HG03354 (cell line): ENCODE results near the gene ZNF853.
"Not testable (repeated sequence)": the region's sequence is repeated elsewhere in the genome, so short reads cannot be mapped to it uniquely, and the experiment has no call there.

Source experiments
- ATAC-seq: cut with Tn5 transposase; IDR thresholded peaks from one replicate; pipeline ENCODE4 v1.9.1; 2021; ENCODE audit warnings: mild to moderate bottlenecking; ENCODE audit not compliant: unreplicated experiment, poor library complexity, severe bottlenecking

The ZNF853 gene

DNA sequence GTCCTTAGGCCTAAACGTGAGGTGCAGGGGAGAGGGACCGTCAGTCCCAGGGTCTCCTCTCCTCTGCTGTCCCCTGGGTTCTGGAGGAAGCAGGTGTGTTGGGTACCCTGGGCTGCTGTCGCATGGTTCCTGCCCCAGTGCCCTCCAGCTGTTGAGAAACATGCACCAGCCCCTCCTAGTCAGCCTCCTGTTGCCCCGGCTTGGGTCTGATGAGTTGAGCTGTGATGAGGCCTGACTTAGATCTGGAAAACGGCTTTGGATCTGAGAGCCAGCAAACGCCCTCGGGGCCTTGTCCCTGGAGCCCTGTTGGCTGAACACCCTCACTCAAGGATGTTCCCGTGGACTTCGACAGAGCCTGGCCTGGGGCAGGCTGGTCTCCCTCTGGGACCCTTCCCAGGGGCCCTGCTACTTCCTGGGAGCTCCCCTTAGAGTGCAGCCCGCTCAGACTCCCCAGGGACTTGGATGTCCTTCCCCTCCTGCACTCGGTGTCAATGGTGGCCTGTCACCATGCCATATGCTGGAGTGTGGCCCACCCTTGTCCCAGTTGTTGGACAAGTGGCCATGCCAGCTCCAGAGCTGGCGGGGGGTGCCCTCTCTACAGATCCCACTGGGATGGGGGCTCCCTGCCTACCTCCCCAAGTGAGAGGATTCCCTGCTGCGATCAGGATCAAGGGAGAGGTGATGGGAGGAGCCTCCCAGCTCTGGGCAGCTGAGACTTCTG is 34.0 kb downstream of the ZNF853 start:
- no peak for ATAC-seq

DNA sequence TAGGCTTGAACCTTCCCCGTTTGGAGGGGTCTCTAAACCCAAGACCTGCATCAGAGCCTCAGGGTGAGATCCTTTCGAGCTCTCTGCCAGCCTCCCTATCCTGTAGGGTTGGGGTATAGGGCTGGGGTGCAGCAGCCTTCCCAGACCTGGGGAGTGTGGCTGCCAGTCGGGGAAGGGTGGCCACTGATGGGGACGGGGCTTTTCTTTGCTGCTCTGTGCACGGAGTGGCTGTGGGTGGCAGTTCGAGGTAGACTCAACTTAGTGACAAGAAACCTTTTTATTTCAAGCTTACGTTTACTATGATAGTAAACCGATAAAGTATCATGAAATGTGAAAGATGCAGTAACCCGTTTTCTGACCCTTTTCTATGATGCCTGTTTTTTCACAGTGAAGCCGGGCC is 34.7 kb downstream of the ZNF853 start:
- no peak for ATAC-seq

DNA sequence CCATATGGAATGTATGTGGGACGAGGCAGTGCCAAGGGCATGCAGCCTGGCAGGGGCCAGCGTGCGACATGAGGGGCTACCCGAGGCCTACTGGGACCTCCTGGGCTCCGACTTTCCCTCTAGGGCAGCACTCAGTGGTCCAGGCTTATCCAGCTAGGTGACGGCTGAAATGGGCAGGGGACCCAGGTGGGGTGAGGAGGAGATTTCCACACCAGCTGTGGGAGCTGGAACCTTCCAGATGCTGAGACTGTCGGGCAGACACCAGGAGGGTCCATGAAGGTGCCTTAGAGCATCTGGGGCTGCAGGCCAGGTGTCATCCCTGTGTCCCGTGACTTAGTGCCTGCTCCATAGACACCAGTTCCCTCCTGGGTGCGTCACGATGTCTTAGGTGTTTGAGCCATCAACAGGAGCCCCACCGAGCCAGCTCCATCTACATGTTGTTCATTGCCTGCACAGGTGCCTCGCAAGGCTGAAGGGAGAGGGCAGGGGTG is 35.2 kb downstream of the ZNF853 start:
- no peak for ATAC-seq

DNA sequence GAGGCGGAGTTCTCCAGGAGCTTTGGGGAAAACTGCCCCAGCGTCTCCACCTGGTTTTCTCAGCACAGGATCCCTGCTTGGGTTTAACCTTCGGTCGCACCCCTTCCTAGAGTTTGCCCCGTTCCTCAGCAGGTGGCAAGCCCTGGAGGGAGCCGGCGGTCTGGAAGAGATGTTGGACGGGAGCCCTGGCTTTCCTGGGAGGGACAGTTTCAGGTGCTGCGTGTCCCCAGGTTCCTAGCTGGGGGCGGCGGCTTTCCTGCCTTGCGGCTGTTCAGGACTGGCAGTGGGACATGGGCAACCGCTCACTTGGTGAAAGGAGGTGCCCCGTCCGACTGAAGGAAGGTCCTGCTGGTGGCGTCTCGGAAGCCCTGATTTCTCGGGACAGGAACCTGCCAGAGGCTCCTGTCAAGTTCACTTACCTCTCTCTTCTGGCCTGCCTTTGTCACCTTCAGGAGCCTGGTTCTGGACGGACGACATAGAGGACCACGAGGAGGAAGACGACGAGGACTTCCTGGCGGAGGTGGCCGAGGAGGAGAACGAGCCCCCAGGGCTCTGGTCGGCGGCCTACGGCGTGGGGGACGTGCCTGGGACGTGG is 36.5 kb downstream of the ZNF853 start:
- no peak for ATAC-seq

DNA sequence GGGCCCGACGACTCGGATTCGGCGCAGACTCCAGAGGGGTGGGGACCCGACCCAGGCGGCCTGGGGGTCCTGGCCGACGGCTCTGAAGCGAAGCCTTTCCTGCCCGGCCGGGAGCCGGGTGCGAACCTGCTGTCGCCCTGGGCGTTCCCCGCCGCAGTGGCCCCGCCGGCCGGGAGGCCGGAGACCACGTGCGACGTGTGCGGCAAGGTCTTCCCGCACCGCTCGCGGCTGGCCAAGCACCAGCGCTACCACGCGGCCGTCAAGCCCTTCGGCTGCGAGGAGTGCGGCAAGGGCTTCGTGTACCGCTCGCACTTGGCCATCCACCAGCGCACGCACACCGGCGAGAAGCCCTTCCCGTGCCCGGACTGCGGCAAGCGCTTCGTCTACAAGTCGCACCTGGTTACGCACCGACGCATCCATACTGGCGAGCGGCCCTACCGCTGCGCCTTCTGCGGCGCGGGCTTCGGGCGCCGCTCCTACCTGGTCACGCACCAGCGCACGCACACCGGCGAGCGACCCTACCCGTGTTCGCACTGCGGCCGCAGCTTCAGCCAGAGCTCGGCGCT is 37.1 kb downstream of the ZNF853 start:
- no peak for ATAC-seq

DNA sequence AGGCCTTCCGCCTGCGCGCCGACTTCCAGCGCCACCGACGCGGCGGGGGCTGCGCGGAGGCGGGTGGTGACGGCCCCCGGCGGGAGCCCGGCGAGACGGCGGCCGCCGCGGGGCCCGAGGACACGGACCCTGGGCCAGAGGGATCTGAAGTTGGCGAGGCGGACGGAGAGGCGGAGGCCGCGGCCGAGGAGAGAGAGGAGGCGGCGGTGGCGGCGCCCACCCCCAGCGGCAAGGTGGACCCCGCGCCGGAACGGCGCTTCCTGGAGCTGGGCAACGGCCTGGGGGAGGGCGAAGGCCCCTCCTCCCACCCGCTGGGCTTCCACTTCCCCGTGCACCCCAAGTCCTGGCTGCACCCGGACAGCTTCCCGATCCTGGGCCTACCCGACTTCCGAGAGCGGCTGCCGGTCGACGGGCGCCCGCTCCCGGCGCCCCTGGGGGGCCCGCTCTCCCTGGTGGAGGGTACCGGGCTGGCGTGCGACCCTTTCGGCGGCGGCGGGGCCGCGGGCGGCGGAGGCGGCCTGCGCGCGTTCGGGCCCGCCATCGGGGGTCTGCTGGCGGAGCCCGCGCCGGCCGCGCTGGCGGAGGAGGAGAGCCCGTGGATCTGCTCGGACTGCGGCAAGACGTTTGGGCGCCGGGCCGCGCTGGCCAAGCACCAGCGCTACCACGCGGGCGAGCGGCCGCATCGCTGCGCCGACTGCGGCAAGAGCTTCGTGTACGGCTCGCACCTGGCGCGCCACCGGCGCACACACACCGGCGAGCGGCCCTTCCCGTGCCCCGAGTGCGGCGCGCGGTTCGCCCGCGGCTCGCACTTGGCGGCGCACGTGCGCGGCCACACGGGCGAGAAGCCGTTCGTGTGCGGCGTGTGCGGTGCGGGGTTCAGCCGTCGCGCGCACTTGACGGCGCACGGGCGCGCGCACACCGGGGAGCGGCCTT is 37.9 kb downstream of the ZNF853 start:
- no peak for ATAC-seq

DNA sequence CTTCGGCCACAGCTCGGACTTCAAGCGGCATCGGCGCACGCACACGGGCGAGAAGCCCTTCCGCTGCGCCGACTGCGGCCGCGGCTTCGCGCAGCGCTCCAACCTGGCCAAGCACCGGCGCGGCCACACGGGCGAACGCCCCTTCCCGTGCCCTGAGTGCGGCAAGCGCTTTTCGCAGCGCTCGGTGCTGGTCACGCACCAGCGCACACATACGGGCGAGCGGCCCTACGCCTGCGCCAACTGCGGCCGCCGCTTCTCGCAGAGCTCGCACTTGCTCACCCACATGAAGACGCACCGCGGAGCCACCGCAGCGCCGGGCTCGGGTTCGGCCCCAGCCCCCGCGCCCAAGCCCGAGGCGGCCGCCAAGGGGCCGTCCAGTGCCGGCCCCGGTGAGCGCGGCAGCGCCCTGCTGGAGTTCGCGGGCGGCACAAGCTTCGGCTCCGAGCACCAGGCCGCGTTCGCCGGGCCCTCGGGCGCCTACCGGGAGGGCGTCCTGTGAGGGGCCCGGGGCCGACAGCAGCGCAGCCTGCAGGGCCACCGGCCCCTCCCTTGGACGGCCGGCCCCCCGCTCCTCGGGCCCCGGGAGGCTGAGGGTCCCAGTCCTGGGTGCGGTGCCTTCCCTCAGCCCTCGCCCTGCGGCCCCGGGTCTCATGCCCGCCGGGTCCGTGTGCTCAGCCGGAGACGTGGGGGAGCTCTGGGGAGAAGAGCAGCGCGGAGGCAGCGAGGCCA is 38.9 kb downstream of the ZNF853 start:
- no peak for ATAC-seq

DNA sequence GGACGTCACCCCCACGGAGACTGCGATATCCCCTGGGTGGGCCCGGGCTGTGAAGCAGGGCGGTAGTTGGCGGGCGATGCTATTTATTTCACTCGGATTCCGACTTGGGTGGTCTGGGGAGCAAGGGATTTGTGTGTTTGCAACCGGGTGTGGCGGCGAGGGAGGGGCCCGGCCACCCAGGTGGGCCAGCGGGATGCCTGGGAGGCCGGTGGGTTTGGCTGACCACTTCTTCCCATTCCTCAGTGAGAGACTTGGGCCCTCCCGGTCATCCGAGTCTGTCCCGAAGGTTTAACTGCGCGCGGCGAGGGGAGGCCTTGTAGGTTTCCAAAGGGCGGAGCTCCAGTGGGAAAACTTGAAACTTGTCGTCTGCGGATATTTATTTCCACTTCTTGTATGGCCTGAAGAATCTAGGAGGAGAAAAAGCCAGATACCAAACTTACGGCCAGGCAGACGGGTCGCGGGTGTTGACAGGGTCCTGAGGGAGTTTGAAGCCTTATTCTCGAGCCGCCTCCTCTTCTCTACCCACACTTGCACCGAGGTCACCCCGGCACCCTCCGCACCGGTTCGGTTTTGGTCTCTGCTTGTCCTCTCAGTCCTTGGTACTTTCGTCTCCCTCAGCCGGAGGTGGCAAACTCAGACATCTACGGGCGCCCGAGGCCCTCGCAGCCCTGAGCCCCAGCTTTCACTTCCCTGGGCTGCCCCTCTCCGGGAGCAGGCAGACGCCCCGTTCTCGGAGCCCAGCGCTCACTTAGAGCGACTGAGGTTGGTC is 39.6 kb downstream of the ZNF853 start:
- no peak for ATAC-seq

DNA sequence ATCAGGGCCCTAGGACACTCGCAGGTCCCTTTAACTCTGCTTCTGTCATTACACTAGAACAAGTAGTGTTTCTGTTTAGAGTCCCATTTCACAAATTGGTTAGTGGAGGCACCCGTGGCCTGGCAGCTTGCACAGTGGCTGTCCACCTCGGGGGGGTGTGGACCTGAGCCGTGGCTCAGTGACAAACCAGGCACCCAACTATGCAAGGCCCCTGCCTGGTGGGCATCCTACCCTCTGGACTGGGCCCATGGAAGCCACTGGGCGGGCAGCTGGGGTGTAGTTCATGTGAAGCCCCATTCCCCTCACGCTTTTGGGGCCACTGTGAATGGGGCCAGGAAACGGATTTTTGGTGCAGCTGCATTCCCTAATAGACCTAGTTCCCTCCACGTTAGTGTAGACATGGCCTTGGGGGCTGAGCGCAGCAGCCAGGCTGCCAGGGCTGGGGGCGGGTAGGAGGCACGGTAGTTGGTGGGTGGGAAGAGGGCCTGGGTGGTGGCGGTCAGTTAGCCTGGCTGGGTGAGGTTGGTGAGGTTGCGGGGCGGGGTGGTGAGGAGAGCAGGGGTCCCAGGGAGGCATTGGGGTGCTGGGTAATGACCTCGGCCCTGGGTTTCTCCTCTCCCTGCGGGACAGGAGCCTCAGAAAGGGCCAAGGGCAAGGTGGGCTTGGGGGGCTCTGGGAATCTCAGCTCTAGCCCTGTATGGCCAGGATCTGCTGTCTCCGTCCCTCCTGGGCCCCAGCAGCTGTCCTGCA is 40.4 kb downstream of the ZNF853 start:
- no peak for ATAC-seq

DNA sequence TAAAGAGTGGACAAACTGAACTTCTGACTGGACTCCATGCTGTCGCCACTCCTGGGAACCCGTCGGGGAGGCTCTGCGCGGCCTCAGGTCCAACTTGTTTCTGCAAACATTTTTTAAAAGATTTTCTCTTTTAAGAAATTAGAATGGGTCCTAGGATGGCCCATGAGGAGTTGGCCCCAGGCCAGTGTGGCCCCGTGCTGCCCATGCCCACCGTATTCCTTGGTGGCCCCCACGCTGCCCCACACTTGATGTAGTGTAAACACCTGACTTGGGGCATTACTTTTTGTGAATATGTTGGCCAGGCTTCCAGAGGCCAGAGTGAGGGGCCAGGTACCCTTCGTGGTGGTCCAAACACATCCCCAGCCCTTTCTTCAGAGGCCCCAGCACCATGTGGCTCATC is 41.0 kb downstream of the ZNF853 start:
- no peak for ATAC-seq

DNA sequence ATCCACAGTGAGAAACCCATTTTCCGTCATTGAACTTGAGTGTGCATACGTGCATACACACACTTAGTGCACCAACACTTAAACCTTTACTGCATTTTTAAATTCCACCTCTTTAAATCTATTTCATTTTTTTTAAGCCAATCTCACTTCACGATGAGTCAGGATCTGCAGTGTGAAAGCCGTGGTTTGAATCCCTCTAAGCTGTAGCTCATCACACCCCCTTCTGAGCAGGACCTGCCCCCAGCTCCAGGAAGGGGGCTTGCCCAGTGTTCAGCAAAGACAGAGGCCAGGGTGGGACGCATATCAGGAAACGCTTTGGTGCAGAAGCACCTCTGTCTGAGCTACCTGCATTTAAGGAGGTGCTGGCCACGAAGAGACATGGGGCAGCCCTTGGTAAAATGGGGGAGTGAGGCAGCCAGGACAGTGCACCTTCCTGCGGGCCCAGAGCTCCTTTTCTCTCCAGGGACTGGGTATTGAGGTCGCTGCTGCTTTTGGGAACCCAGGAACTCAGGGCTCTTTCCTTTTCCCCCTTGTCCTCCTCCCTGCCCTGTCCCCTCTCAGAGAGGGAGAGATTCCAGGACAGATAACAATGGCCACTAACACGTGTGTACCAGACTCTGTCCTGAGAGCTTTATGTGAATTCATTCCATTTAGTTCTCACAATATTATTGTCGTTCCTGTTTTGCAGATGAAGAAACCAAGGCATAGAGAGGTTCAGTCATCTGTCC is 43.4 kb downstream of the ZNF853 start:
- ATAC-seq, result no peak

DNA sequence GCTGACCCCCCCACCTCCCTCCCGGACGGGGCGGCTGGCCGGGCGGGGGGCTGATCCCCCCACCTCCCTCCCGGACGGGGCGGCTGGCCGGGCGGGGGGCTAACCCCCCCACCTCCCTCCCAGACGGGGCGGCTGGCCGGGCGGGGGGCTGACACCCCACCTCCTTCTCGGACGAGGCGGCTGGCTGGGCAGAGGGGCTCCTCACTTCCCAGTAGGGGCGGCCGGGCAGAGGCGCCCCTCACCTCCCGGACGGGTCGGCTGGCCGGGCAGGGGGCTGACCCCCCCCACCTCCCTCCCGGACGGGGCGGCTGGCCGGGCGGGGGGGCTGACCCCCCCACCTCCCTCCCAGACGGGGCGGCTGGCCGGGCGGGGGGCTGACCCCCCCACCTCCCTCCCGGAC is 55.4 kb downstream of the ZNF853 start:
- not testable (repeated sequence) for ATAC-seq
